ENCODE data around the gene NAPB. TPM values are rescaled to one million over a fixed set of nuclear protein-coding genes. Genes with fewer than 3 reads are reported as not detected.

NAPB gene
- polyA plus RNA-seq, 1 experiment: 6.4 TPM

DNA sequence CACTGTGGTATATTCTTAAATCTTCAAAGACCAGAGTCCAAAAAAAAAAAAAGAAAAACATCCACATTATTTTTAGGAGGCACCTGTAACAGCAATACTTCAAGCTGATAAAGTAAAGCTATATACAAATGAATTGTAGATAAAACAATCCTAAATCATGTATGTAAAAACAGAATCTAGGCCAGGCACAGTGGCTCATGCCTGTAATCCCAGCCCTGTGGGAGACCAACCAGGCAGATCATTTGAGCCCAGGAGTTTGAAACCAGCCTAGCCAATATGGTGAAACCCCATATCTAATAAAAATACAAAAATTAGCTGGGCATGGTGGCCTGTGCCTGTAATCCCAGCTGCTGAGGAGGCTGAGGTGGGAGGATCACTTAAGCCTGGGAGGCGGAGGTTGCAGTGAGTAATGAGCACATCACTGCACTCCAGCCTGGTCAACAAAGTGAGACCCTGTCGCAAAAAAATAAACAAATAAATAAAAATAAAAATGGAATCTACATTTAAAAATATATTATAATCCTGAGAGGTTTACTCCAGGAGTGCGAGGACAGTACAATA, 7.3 kb downstream of the NAPB start:
- no peaks in the 10 kb centered on the region for H3K9me3 ChIP-seq (ENCODE audit: control insufficient read depth, insufficient read depth, low read length)
- no peak for DNase-seq (ENCODE audit: low read depth, low spot score)
- H3K27me3 ChIP-seq (ENCODE audit: control insufficient read depth, insufficient read depth, low read length): no peaks in the 10 kb centered on the region
- H3K27ac ChIP-seq (ENCODE audit: low read depth, low read length): no peak overlapping the region
- H3K4me3 ChIP-seq (ENCODE audit: low read depth, low read length): no peak overlapping the region
- ChIA-PET CTCF (interaction anchor here (0.9 to 1.3 kb wide), 2 partner anchors 28 to 64 kb away, joined by 3 to 8 read pairs; no protein-coding TSS in a partner anchor), POLR2A (no interaction called here)
- TF ChIP-seq, protein P1, sequence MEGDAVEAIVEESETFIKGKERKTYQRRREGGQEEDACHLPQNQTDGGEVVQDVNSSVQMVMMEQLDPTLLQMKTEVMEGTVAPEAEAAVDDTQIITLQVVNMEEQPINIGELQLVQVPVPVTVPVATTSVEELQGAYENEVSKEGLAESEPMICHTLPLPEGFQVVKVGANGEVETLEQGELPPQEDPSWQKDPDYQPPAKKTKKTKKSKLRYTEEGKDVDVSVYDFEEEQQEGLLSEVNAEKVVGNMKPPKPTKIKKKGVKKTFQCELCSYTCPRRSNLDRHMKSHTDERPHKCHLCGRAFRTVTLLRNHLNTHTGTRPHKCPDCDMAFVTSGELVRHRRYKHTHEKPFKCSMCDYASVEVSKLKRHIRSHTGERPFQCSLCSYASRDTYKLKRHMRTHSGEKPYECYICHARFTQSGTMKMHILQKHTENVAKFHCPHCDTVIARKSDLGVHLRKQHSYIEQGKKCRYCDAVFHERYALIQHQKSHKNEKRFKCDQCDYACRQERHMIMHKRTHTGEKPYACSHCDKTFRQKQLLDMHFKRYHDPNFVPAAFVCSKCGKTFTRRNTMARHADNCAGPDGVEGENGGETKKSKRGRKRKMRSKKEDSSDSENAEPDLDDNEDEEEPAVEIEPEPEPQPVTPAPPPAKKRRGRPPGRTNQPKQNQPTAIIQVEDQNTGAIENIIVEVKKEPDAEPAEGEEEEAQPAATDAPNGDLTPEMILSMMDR (IDR thresholded peaks at IDR 0.05; ENCODE audit: low read depth, low read length): no peak

DNA sequence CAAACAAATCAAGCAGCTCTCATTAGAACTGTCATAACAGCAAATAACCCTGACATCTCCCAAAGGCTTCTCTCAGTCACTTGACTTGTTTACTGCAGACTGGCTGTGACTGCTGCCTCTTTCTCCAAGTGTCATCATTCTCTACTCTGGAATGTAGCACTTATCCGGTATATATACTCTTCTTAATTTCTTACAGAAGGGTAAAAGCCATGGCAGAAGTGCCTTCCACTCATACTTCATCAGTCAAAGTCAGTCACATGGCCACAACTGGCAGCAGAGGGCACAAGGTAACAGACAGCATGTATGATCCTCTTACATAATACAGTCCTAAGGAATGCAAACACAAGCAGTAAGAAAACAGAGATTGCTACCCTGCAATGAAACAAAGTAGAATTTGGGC, 9.3 kb downstream of the NAPB start:
- TF ChIP-seq, protein P1 (IDR thresholded peaks at IDR 0.05; ENCODE audit: low read depth, low read length): no peak
- H3K9me3 ChIP-seq (ENCODE audit: control insufficient read depth, insufficient read depth, low read length): no peaks in the 10 kb centered on the region
- no peak overlapping the region for H3K27ac ChIP-seq (ENCODE audit: low read depth, low read length)
- no peak overlapping the region for H3K4me3 ChIP-seq (ENCODE audit: low read depth, low read length)
- ChIA-PET CTCF (interaction anchor here (1.1 to 1.5 kb wide), 2 partner anchors 12 to 720 kb away, joined by 4 to 5 read pairs; no protein-coding TSS in a partner anchor), POLR2A (no interaction called here)
- H3K27me3 ChIP-seq (ENCODE audit: control insufficient read depth, insufficient read depth, low read length): no peaks in the 10 kb centered on the region
- no peak for DNase-seq (ENCODE audit: low read depth, low spot score)

DNA sequence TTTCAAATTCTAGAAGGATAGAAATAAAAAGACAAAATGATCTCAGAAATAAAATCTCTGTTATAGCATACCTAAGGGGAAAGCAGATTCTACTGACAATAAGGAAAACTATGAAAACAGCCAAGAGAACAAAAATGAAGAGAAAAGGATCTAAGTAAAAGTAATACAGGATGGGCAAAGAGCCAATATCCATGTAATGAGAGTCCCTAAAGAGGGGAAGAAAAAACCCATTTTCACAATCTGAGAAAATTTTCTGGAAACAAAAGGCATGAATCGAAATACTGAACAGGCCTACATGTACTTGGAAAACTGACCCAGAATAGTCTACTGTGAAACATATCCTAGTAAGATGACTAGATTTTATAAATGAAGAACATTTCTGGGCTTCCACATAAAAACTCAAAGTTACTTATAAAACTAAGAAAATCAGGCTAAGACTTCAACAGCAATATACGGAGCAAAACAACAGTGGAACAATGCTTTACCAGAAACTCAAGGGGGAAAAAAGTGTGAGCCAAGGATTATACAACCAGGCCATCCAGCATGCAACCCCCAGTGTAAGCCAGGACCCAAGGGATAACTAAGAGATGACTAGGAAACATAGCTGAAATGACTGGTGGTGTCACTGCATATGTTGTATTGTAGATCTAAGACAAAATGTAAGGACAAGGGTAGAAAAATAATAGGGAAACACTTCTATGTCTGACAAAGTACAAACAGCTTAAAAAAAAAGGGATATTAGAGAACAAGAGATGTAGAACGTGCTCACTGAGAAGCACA, 10.2 kb downstream of the NAPB start:
- TF ChIP-seq, protein P1 (IDR thresholded peaks at IDR 0.05; ENCODE audit: low read depth, low read length): no peak
- DNase-seq (ENCODE audit: low read depth, low spot score): no peak
- CTCF ChIA-PET: interaction anchor here (1.1 to 1.5 kb wide), 3 partner anchors 11 to 719 kb away, joined by 3 to 5 read pairs (median 4); no protein-coding TSS in a partner anchor
- POLR2A ChIA-PET: no interaction called here
- Histone ChIP-seq H3K9me3 (ENCODE audit: control insufficient read depth, insufficient read depth, low read length) (no peaks in the 10 kb centered on the region), H3K27ac (ENCODE audit: low read depth, low read length) (no peak overlapping the region), H3K4me3 (ENCODE audit: low read depth, low read length) (no peak overlapping the region), H3K27me3 (ENCODE audit: control insufficient read depth, insufficient read depth, low read length) (no peaks in the 10 kb centered on the region)

DNA sequence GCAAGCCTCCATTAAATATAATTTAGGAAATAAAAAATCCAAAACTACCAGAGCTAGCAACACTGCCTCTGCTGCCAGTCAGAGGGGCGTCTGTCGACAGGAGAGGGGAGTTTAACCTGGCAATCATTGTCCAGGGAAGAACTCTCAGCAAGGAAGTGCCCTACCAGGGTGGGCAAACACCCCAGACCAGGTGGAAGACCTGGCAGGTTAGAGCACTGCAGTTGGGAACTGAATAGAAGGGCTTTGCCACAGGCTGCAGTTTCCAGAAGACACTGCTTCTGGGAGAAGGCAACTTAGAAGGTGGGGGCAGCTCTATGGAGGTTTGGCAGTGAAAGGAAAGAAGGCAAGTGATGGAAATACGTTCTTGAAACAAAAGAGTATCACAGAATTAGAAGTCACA, 11.5 kb downstream of the NAPB start:
- CTCF ChIA-PET: interaction anchor here (1.5 kb wide), 1 partner anchor 9 kb away, joined by 5 read pairs; no protein-coding TSS in a partner anchor
- Histone ChIP-seq H3K4me3 (ENCODE audit: low read depth, low read length) (no peak overlapping the region), H3K27me3 (ENCODE audit: control insufficient read depth, insufficient read depth, low read length) (no peaks in the 10 kb centered on the region), H3K27ac (ENCODE audit: low read depth, low read length) (no peak overlapping the region), H3K9me3 (ENCODE audit: control insufficient read depth, insufficient read depth, low read length) (no peaks in the 10 kb centered on the region)
- TF ChIP-seq, protein P1 (IDR thresholded peaks at IDR 0.05; ENCODE audit: low read depth, low read length): no peak
- POLR2A ChIA-PET: no interaction called here
- DNase-seq (ENCODE audit: low read depth, low spot score): no peak

DNA sequence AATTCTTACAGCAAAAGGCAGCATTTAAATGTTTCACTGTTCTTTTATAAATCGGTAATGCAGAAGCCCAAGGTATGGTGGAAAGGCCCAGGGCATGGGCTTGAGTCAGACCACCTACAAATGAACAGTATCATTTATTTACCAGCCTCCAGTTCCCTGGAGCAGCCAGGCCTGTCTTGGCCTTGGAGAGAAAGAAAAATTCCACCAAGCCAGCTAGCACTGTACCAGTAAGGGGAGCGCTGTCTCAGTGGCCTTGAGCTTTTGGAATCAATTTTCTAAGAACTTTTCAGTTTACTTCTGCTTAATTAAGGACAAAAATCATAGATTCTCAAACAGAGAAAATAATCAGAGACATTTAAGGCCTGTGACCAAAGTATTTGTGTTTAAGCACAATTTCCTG, 12.3 kb downstream of the NAPB start:
- H3K4me3 ChIP-seq (ENCODE audit: low read depth, low read length): no peak overlapping the region
- no peak overlapping the region for H3K27ac ChIP-seq (ENCODE audit: low read depth, low read length)
- H3K27me3 ChIP-seq (ENCODE audit: control insufficient read depth, insufficient read depth, low read length): no peaks in the 10 kb centered on the region
- ChIA-PET CTCF (interaction anchor here (1.5 kb wide), 1 partner anchor 10 kb away, joined by 5 read pairs; no protein-coding TSS in a partner anchor), POLR2A (no interaction called here)
- TF ChIP-seq, protein P1 (IDR thresholded peaks at IDR 0.05; ENCODE audit: low read depth, low read length): no peak
- no peaks in the 10 kb centered on the region for H3K9me3 ChIP-seq (ENCODE audit: control insufficient read depth, insufficient read depth, low read length)
- DNase-seq (ENCODE audit: low read depth, low spot score): no peak
